ENCODE measurements around the gene ECD. TPM values are rescaled to one million over a fixed set of nuclear protein-coding genes. Genes with fewer than 3 reads are reported as not detected.

The ECD gene
- total and polyA plus RNA-seq, 2 of the 4 experiments (the other 2 are of a cell fraction), result 22.1 to 32.8 TPM

DNA sequence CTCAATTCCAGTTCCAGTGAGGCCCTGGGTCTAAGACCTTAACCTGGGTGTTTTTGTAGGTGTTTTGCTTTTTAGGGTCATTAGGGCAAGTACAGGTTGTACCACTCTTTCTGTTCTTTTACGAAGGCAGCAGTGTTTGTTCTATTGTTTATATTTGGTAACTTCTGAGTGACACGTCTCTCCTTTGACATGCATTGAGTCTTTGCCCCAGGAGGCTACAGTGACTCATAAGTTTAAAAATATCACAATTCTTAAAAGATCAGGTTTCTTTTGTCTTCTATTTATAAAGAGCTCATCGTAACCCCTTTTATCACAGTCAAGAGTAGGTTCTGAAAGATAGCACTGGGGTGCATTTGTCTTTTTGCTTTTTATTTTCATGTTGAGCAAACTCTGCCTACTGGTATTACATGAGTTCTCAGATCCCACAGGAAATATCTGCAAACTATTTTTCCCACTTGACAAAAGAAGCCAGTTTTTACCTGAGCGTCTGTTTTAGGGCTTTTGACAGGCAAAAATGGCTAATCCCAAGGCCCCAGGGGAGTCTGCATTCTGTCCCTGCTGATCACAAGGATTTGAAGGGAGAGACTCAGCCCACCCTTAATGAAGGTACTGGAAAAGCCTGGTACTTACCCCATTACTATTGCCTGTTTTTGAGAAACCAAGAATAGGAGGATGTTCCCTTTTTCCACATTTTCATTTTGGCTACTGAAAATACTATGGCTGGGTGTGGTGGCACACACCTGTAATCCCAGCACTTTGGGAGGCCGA, 49.6 kb downstream of the ECD start:
- in situ Hi-C loops (cut with MboI; ENCODE audit: low sequenced_read_pairs), result no loop called here

More for the DNA sequence above, 49.6 kb downstream of the ECD start:
- Histone ChIP-seq H2BK5ac (ENCODE audit: low read depth, low read length, poor library complexity, severe bottlenecking) (peak overlapping the region; percentile 27), H3K9ac (ENCODE audit: low read depth, low read length) (no peak overlapping the region), H3K4ac (ENCODE audit: low read depth, low read length) (peak overlapping the region; percentile 41; the same call in 1 of the 2 replicates), H3K56ac (ENCODE audit: extremely low read depth, insufficient read depth, low read length) (no peak overlapping the region), H3K9me1 (ENCODE audit: insufficient read depth, low read length) (no peaks in the 10 kb centered on the region), H2BK20ac (ENCODE audit: low read depth, low read length) (no peak overlapping the region), H3K79me1 (ENCODE audit: low read depth in 1 of 2, low read length in 2 of 2) (peaks cover 3 to 12% of the 10 kb centered on the region in 2 experiments; a peak in 2 of 4 replicates), H4K5ac (ENCODE audit: low read depth, low read length) (no peak overlapping the region), H2AFZ (replicated peaks; ENCODE audit: low read length, poor library complexity) (no peak overlapping the region), H3K23ac (ENCODE audit: low read depth, low read length) (no peak overlapping the region), H4K8ac (ENCODE audit: low read depth in 2 of 2, low read length in 2 of 2) (no peak overlapping the region), H2BK120ac (ENCODE audit: low read depth, low read length) (peak overlapping the region; percentile 9; the same call in 1 of the 2 replicates), H2AK5ac (ENCODE audit: low read depth, low read length) (no peak overlapping the region), H4K91ac (ENCODE audit: insufficient read depth, low read depth, low read length) (no peak overlapping the region), H3K18ac (ENCODE audit: low read depth, low read length) (peak overlapping the region; percentile 72; the same call in 1 of the 2 replicates), H3K9me3 (ENCODE audit: control insufficient read depth, insufficient read depth, low read length) (no peaks in the 10 kb centered on the region), H3K4me2 (ENCODE audit: low read depth, low read length) (peak overlapping the region; percentile 86; the same call in 1 of the 2 replicates), H4K20me1 (ENCODE audit: insufficient read depth, low read length) (no peaks in the 10 kb centered on the region), H3K36me3 (ENCODE audit: control insufficient read depth, insufficient read depth, low read length) (no peaks in the 10 kb centered on the region), H3K14ac (replicated peaks; ENCODE audit: low read depth, low read length) (0 out of 2 replicates have a peak overlapping the region, but pooled peaks have one; percentile 24), H3K27ac (ENCODE audit: insufficient read depth, low read length) (no peak overlapping the region), H3K27me3 (ENCODE audit: control insufficient read depth, insufficient read depth, low read length) (no peaks in the 10 kb centered on the region), H3K4me3 (ENCODE audit: insufficient read depth, low read depth, low read length) (no peak overlapping the region), H2AK9ac (replicated peaks; ENCODE audit: low read depth, low read length, poor library complexity) (no peak overlapping the region), H2BK15ac (ENCODE audit: low read depth, low read length) (no peak overlapping the region; the same call in 2 of the 3 replicates), H3K4me1 (ENCODE audit: control insufficient read depth, insufficient read depth, low read length) (peaks cover 11% of the 10 kb centered on the region)
- peak; percentile 64; the same call in 1 of the 2 replicates for TF ChIP-seq FOS (IDR thresholded peaks at IDR 0.05; ENCODE audit: low read depth, low read length)
- TF ChIP-seq MAFK (IDR thresholded peaks at IDR 0.05; ENCODE audit: low read depth, low read length), result no peak
- DNase-seq (peak; percentile 67), ATAC-seq (ENCODE audit: low read depth) (peak; percentile 31; the same call in 1 of the 2 replicates)
- ChIA-PET POLR2A (ENCODE audit: unreplicated experiment) (no interaction called here), CTCF (interaction anchor here (0.6 kb wide), 1 partner anchor 636 kb away, joined by 3 read pairs; no protein-coding TSS in a partner anchor)
- no CpG with 5 or more reads among the region's 5 CpGs for WGBS, 2 experiments (ENCODE audit: extremely low coverage in 2 of 2, insufficient read length in 1 of 2)
- BruUV-seq (replicated peaks), result no TSS peak
- dilution Hi-C loops (cut with HindIII; ENCODE audit: low sequenced_read_pairs, unreplicated experiment), result no loop called here
- intact Hi-C loops (cut with micrococcal nuclease), result no loop called here
